ENCODE results near the gene BAG5.
"Not testable (repeated sequence)": the region's sequence is repeated elsewhere in the genome, so short reads cannot be mapped to it uniquely, and the experiment has no call there.

The BAG5 gene

DNA sequence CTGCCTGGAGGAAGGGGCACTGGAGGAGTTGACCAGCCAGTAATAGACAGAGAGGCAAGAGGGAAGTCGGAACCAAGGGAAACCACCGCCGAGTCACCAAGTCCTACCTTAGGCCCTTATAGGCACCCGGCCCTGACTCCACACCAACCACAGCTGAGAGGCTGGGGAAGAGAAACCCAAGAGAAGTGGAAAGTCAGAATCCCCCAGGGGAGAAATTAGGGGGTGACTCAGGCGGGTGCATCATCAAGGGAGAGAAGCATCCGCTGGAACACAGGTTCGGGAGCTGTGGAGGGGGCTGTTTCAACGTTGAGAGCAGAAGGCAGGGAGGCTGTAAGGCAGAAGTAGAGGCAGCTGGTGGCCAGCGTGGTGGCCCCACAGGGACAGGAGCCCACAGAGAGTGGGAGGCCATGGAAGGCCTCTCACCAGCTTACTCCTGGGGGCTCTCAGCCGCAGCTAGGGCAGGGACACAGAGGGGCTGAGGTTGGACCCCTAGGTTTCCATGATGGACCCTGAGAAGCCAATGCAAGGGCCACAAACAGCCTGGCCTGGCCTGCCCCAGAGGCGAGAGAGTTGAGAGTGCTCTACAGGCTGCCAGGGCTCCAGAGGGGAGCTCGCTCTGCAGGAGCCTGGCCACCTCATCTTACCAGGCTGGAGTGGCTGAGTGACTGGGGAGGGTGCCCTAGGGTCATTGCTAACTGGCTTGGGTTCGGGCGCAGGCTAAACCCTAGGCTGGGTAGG, 34.9 kb downstream of the BAG5 start:
- Histone ChIP-seq H3F3A (ENCODE audit: insufficient read depth) (no peaks in the 10 kb centered on the region), H3K9ac (ENCODE audit: low read length) (peak overlapping the region; percentile 78), H3K36me3 (ENCODE audit: low read length) (no peaks in the 10 kb centered on the region), H4K20me1 (ENCODE audit: low read depth, low read length) (no peaks in the 10 kb centered on the region), H2AFZ (ENCODE audit: low read depth, low read length, severe bottlenecking) (no peak overlapping the region), H3K27me3 (ENCODE audit: low read length) (no peaks in the 10 kb centered on the region), H3K4me3 (ENCODE audit: insufficient read depth, low read length, poor library complexity, severe bottlenecking) (no peak overlapping the region), H3K4me2 (ENCODE audit: low read depth, low read length, poor library complexity, severe bottlenecking) (peak overlapping the region; percentile 65), H3K79me2 (ENCODE audit: insufficient read depth, low read length) (peaks cover 22% of the 10 kb centered on the region), H3K9me2 (replicated peaks; ENCODE audit: insufficient read depth, low read length) (no peaks in the 10 kb centered on the region), H3K9me3 (ENCODE audit: insufficient read depth, low read length) (no peaks in the 10 kb centered on the region), H3K27ac (ENCODE audit: low read depth, low read length) (no peak overlapping the region)
- TF ChIP-seq, protein P1, sequence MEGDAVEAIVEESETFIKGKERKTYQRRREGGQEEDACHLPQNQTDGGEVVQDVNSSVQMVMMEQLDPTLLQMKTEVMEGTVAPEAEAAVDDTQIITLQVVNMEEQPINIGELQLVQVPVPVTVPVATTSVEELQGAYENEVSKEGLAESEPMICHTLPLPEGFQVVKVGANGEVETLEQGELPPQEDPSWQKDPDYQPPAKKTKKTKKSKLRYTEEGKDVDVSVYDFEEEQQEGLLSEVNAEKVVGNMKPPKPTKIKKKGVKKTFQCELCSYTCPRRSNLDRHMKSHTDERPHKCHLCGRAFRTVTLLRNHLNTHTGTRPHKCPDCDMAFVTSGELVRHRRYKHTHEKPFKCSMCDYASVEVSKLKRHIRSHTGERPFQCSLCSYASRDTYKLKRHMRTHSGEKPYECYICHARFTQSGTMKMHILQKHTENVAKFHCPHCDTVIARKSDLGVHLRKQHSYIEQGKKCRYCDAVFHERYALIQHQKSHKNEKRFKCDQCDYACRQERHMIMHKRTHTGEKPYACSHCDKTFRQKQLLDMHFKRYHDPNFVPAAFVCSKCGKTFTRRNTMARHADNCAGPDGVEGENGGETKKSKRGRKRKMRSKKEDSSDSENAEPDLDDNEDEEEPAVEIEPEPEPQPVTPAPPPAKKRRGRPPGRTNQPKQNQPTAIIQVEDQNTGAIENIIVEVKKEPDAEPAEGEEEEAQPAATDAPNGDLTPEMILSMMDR (IDR thresholded peaks at IDR 0.05; ENCODE audit: insufficient read depth, low read length, poor library complexity, severe bottlenecking), result no peak

DNA sequence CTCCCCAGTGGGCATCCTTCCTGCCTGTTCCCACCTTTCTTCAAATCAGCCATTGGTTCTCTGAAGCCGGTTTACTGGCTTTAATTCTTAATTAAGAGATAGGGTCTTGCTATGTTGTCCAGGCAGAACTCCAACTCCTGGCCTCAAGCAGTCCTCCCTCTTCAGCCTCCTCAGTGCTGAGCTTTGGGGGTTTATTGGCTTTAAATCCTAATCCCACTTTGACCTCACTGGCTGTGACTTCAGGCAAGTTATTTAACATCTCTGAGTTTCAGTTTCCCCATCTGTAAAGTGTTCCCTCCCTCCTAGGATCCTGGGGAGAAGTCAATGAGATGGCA, 35.6 kb downstream of the BAG5 start:
- no peak overlapping the region for H3K27ac ChIP-seq (ENCODE audit: low read depth, low read length)
- no peaks in the 10 kb centered on the region for H3K27me3 ChIP-seq (ENCODE audit: low read length)
- no peak overlapping the region for H3K9ac ChIP-seq (ENCODE audit: low read length)
- no peaks in the 10 kb centered on the region for H4K20me1 ChIP-seq (ENCODE audit: low read depth, low read length)
- H3K4me3 ChIP-seq (ENCODE audit: insufficient read depth, low read length, poor library complexity, severe bottlenecking), result no peak overlapping the region
- H3F3A ChIP-seq (ENCODE audit: insufficient read depth), result no peaks in the 10 kb centered on the region
- H3K36me3 ChIP-seq (ENCODE audit: low read length), result no peaks in the 10 kb centered on the region
- TF ChIP-seq, protein P1 (IDR thresholded peaks at IDR 0.05; ENCODE audit: insufficient read depth, low read length, poor library complexity, severe bottlenecking), result no peak
- no peak for TF ChIP-seq EZH2phosphoT487 (conservative IDR thresholded peaks at IDR 0.05; ENCODE audit: low read length)
- H3K4me2 ChIP-seq (ENCODE audit: low read depth, low read length, poor library complexity, severe bottlenecking), result no peak overlapping the region
- H3K9me2 ChIP-seq (replicated peaks; ENCODE audit: insufficient read depth, low read length), result no peaks in the 10 kb centered on the region
- H3K79me2 ChIP-seq (ENCODE audit: insufficient read depth, low read length), result peaks cover 22% of the 10 kb centered on the region
- H2AFZ ChIP-seq (ENCODE audit: low read depth, low read length, severe bottlenecking), result no peak overlapping the region
- no peaks in the 10 kb centered on the region for H3K9me3 ChIP-seq (ENCODE audit: insufficient read depth, low read length)

DNA sequence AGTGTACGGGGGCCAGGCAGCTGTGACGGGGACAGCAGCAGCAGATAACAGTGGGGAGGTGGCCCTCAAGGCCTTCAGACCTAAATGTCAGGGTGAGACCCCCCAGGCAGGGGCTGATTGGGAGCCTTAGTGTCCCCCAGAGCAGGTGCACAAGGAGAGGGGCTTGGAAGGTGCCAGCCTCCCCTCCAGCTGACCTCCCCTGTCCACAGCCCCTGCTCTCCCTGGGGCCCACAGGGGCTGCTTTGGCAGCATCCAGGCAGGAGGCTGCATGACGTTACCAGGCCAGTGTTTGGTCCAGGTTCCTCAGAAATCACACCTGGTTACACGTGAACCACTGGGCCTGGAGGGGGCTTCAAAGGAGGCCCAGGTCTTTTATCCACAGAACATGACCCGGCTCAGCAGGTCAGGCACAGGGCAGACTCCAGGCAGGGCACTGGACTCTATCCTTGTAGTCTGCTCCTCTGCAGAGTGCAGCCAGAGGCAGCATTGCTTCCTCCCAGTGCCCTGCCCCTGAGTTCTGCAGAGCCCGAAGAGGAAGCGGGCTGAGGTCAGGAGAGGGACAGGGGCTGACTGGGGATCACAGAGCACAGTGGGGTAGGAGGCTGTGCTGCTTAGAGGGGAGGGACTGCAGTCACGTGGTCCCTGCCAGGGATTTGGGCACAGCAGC, 36.1 kb downstream of the BAG5 start:
- Histone ChIP-seq H3K27ac (ENCODE audit: low read depth, low read length) (no peak overlapping the region), H3K4me3 (ENCODE audit: insufficient read depth, low read length, poor library complexity, severe bottlenecking) (no peak overlapping the region), H3K36me3 (ENCODE audit: low read length) (no peaks in the 10 kb centered on the region), H3F3A (ENCODE audit: insufficient read depth) (no peaks in the 10 kb centered on the region), H4K20me1 (ENCODE audit: low read depth, low read length) (no peaks in the 10 kb centered on the region), H3K27me3 (ENCODE audit: low read length) (no peaks in the 10 kb centered on the region), H2AFZ (ENCODE audit: low read depth, low read length, severe bottlenecking) (no peak overlapping the region), H3K9ac (ENCODE audit: low read length) (no peak overlapping the region), H3K79me2 (ENCODE audit: insufficient read depth, low read length) (peaks cover 22% of the 10 kb centered on the region), H3K9me3 (ENCODE audit: insufficient read depth, low read length) (no peaks in the 10 kb centered on the region), H3K4me2 (ENCODE audit: low read depth, low read length, poor library complexity, severe bottlenecking) (no peak overlapping the region), H3K9me2 (replicated peaks; ENCODE audit: insufficient read depth, low read length) (no peaks in the 10 kb centered on the region)
- TF ChIP-seq, protein P1 (IDR thresholded peaks at IDR 0.05; ENCODE audit: insufficient read depth, low read length, poor library complexity, severe bottlenecking), result no peak
- TF ChIP-seq EZH2phosphoT487 (conservative IDR thresholded peaks at IDR 0.05; ENCODE audit: low read length), result no peak

DNA sequence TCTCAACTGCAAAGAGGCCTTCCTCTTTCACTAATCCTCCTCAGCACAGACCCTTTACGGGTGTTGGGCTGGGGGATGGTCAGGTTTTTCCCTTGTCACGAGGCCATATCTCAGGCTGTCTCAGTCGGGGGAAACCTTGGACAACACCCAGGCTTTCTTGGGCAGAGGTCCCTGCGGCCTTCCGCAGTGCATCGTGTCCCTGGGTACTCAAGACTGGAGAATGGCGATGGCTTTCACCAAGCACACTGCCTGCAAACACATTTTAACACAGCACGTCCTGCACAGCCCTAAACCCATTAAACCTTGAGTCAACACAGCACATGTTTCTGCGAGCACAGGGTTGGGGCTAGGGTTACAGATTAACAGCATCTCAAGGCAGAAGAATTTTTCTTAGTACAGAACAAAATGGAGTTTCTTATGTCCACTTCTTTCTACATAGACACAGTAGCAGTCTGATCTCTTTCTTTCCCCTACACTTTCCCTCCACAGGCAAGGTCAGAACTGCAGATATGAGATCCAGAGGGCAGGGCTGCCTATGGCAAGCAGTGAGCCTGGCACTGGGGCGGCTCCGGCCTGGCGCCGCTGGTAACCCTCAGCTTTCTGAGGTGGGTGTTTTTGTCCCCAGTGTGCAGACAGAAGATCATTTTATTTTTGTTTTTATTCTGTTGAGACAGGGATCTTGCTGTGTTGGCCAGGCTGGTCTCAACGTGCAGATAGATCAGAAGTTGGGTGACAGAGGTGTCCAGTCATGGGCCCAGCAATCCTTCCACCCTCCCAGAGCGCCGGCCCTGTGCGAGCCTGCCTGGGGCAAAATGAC, 36.8 kb downstream of the BAG5 start:
- not testable (repeated sequence) for H3K9me3 ChIP-seq (ENCODE audit: insufficient read depth, low read length); H2AFZ ChIP-seq (ENCODE audit: low read depth, low read length, severe bottlenecking); H3K27me3 ChIP-seq (ENCODE audit: low read length); H3K9me2 ChIP-seq (replicated peaks; ENCODE audit: insufficient read depth, low read length); H3K27ac ChIP-seq (ENCODE audit: low read depth, low read length); H3K4me3 ChIP-seq (ENCODE audit: insufficient read depth, low read length, poor library complexity, severe bottlenecking); H3K4me2 ChIP-seq (ENCODE audit: low read depth, low read length, poor library complexity, severe bottlenecking); H3K9ac ChIP-seq (ENCODE audit: low read length); H3K36me3 ChIP-seq (ENCODE audit: low read length); H3F3A ChIP-seq (ENCODE audit: insufficient read depth); H4K20me1 ChIP-seq (ENCODE audit: low read depth, low read length)
- peaks cover 16% of the 10 kb centered on the region for H3K79me2 ChIP-seq (ENCODE audit: insufficient read depth, low read length)

Data from SU-DHL-6 (cell line).